Endodermal cell (in vitro differentiated cells): ENCODE measurements around the gene PANK2. TPM values are rescaled to one million over a fixed set of nuclear protein-coding genes. Genes with fewer than 3 reads are reported as not detected.

Experiments used
- DNase-seq: peaks from one replicate; pipeline ENCODE4 v3.0.0-alpha.2; 2017
- H3K27ac ChIP-seq: 2 replicates; pipeline ENCODE4 v1.5.1; 2013; ENCODE audit warnings: mild to moderate bottlenecking, low read depth, low read length, moderate library complexity
- H3K27me3 ChIP-seq: 2 replicates; pipeline ENCODE4 v1.6.1; 2013; ENCODE audit warnings: mild to moderate bottlenecking, low read length, moderate library complexity; ENCODE audit not compliant: insufficient read depth, control insufficient read depth, poor library complexity, severe bottlenecking
- H3K36me3 ChIP-seq: 2 replicates; pipeline ENCODE4 v1.7.0; 2013; ENCODE audit warnings: mild to moderate bottlenecking, low read length, moderate library complexity; ENCODE audit not compliant: control insufficient read depth, insufficient read depth
- H3K4me1 ChIP-seq: one replicate; pipeline ENCODE4 v1.7.0; 2013; ENCODE audit warnings: low read length; ENCODE audit not compliant: control insufficient read depth, insufficient read depth
- H3K4me3 ChIP-seq: 2 replicates; pipeline ENCODE4 v1.5.1; 2013; ENCODE audit warnings: mild to moderate bottlenecking, low read length, moderate library complexity
- H3K9ac ChIP-seq: 2 replicates; pipeline ENCODE4 v1.6.1; 2013; ENCODE audit warnings: mild to moderate bottlenecking, low read length, moderate library complexity; ENCODE audit not compliant: poor library complexity, severe bottlenecking; ENCODE audit errors: extremely low read depth
- H3K9me3 ChIP-seq: 2 replicates; pipeline ENCODE4 v1.6.1; 2013; ENCODE audit warnings: mild to moderate bottlenecking, low read length, moderate library complexity; ENCODE audit not compliant: control insufficient read depth
- H3K27ac Mint-ChIP-seq: 2 replicates; pipeline ENCODE4 v1.8.0; 2020; ENCODE audit warnings: mixed read lengths
- H3K27me3 Mint-ChIP-seq: 2 replicates; pipeline ENCODE4 v1.8.0; 2021; ENCODE audit warnings: mild to moderate bottlenecking, mixed read lengths; ENCODE audit not compliant: insufficient read depth
- H3K36me3 Mint-ChIP-seq: 2 replicates; pipeline ENCODE4 v1.8.0; 2020; ENCODE audit warnings: low read depth, mixed read lengths
- H3K4me1 Mint-ChIP-seq: 2 replicates; pipeline ENCODE4 v1.8.0; 2020; ENCODE audit warnings: mixed read lengths
- H3K4me3 Mint-ChIP-seq: 2 replicates; pipeline ENCODE4 v1.8.0; 2020; ENCODE audit warnings: mild to moderate bottlenecking, moderate library complexity, mixed read lengths
- H3K9me3 Mint-ChIP-seq: 2 replicates; pipeline ENCODE4 v1.8.0; 2020; ENCODE audit warnings: mild to moderate bottlenecking, mixed read lengths
- CTCF ChIP-seq: fragments of 200-600 bp; sonication (generic); conservative IDR thresholded peaks from 2 replicates; pipeline ENCODE4 v1.5.0; 2021; ENCODE audit warnings: antibody characterized with exemption, mild to moderate bottlenecking
- WGBS, 2 experiments: methylation state at CpG; one replicate each; pipeline versions ENCODE4 v1.1.5 to v1.1.7; 2013; ENCODE audit warnings: missing lambda C conversion rate in 2 of 2, mixed read lengths in 1 of 2; ENCODE audit not compliant: insufficient coverage in 1 of 2, insufficient read length in 1 of 2; 5-methylcytosine and 5-hydroxymethylcytosine counted together
- total RNA-seq, 2 donors: library from RNA; stranded (reverse); fragmentation: NEBNext Ultra II Directional in 1 of 2; extraction: Animal tissue kit (Norgen Biotek cat#: 25700) in 1 of 2; gene quantifications; 2 replicates in 1 of 2; 3 replicates in 1 of 2; pipeline ENCODE4 v1.2.1, GENCODE V29; 2021

PANK2 gene
- total RNA-seq, 2 donors from 2014 or later: 57.6 to 66.5 TPM

GRCh38 chr20:3885715-3886114, 3.5 kb upstream of the PANK2 start:
- peaks cover 24% of the 10 kb centered on the region for H3K36me3 Mint-ChIP-seq

GRCh38 chr20:3887876-3888620, 1.1 kb upstream of the PANK2 start:
- Histone ChIP-seq H3K9ac (peak overlapping the region; percentile 96), H3K9me3 (no peaks in the 10 kb centered on the region), H3K4me3 (peak overlapping the region; percentile 94), H3K27me3 (no peaks in the 10 kb centered on the region), H3K4me1 (peaks cover 3% of the 10 kb centered on the region), H3K27ac (peak overlapping the region; percentile 98), H3K36me3 (peaks cover 22% of the 10 kb centered on the region)
- Mint-ChIP-seq H3K4me1 (peaks cover 32% of the 10 kb centered on the region), H3K36me3 (peaks cover 38% of the 10 kb centered on the region), H3K27ac (peak overlapping the region; percentile 91), H3K27me3 (no peaks in the 10 kb centered on the region), H3K4me3 (peak overlapping the region; percentile 99), H3K9me3 (no peaks in the 10 kb centered on the region)
- no peak for TF ChIP-seq CTCF
- WGBS, 2 experiments: 38 to 41% methylated on average over 12 to 15 of the region's 15 CpGs
- DNase-seq: no peak

More at GRCh38 chr20:3885715-3886114, 3.5 kb upstream of the PANK2 start:
- Mint-ChIP-seq H3K27ac (no peak overlapping the region), H3K4me3 (no peak overlapping the region), H3K4me1 (peaks cover 11% of the 10 kb centered on the region), H3K27me3 (no peaks in the 10 kb centered on the region), H3K9me3 (no peaks in the 10 kb centered on the region)
- no peaks in the 10 kb centered on the region for H3K27me3 ChIP-seq
- H3K36me3 ChIP-seq: no peaks in the 10 kb centered on the region
- no peak overlapping the region for H3K9ac ChIP-seq
- 97 to 98% methylated on average over 3 of the region's 3 CpGs for WGBS, 2 experiments
- no peak for TF ChIP-seq CTCF
- no peaks in the 10 kb centered on the region for H3K9me3 ChIP-seq
- no peaks in the 10 kb centered on the region for H3K4me1 ChIP-seq
- no peak overlapping the region for H3K4me3 ChIP-seq
- no peak overlapping the region for H3K27ac ChIP-seq
- no peak for DNase-seq

- DNase-seq: peak; percentile 63
- H3K4me1 Mint-ChIP-seq: peaks cover 38% of the 10 kb centered on the region
- H3K9me3 Mint-ChIP-seq: no peaks in the 10 kb centered on the region
These were observed 556 bp downstream of the PANK2 start for GRCh38 chr20:3889489-3890397.

More at GRCh38 chr20:3889489-3890397, 556 bp downstream of the PANK2 start:
- Mint-ChIP-seq H3K36me3 (peaks cover 43% of the 10 kb centered on the region), H3K4me3 (peak overlapping the region; percentile 99), H3K27ac (peak overlapping the region; percentile 97), H3K27me3 (no peaks in the 10 kb centered on the region)
- Histone ChIP-seq H3K4me1 (peaks cover 3% of the 10 kb centered on the region), H3K9me3 (no peaks in the 10 kb centered on the region), H3K27me3 (no peaks in the 10 kb centered on the region), H3K4me3 (peak overlapping the region; percentile 94), H3K9ac (peak overlapping the region; percentile 96), H3K36me3 (peaks cover 31% of the 10 kb centered on the region), H3K27ac (peak overlapping the region; percentile 98)
- 0% methylated on average over 5 to 68 of the region's 68 CpGs for WGBS, 2 experiments
- TF ChIP-seq CTCF: no peak
